H1 (cell line): ENCODE data around the gene NCAPG. TPM values are rescaled to one million over a fixed set of nuclear protein-coding genes. Genes with fewer than 3 reads are reported as not detected.

Source experiments
- CTCF ChIA-PET: fragments of 300-600 bp; sonication (Branson Sonifier 250); formaldehyde crosslinking; loops from one replicate; lab custom pipeline; 2021; ENCODE audit not compliant: partially characterized antibody; lab: Charles Lee
- POLR2A ChIA-PET: fragments of 300-600 bp; sonication (Branson Sonifier 250); formaldehyde crosslinking; loops from one replicate; lab custom pipeline; 2021; ENCODE audit warnings: inconsistent platforms; ENCODE audit not compliant: partially characterized antibody; lab: Charles Lee
- DNase-seq, 2 experiments: peaks; one replicate each; pipeline versions ENCODE4 v3.0.0 to v3.0.0-alpha.2; 2010 to 2022; ENCODE audit warnings: low spot score in 2 of 2, low read depth in 1 of 2, mixed read lengths in 1 of 2
- FAIRE-seq: peaks from 2 replicates; lab custom pipeline; 2011; peaks lifted over from hg19 to GRCh38; lab: Jason Lieb, UNC
- H2AFZ ChIP-seq: 2 replicates; pipeline ENCODE4 v1.8.1; 2012; ENCODE audit warnings: low read length, inconsistent platforms
- H2AK5ac ChIP-seq: 2 replicates; pipeline ENCODE4 v1.6.1; 2013; ENCODE audit warnings: low read depth, low read length
- H2BK120ac ChIP-seq: replicated peaks from 2 replicates; pipeline ENCODE3; 2013; ENCODE audit warnings: low read depth, low read length, inconsistent platforms
- H2BK12ac ChIP-seq: 2 replicates; pipeline ENCODE4 v1.6.1; 2013; ENCODE audit warnings: low read depth, low read length
- H2BK15ac ChIP-seq: 2 replicates; pipeline ENCODE4 v1.6.1; 2013; ENCODE audit warnings: low read length
- H2BK20ac ChIP-seq: 2 replicates; pipeline ENCODE4 v1.6.1; 2013; ENCODE audit warnings: low read length
- H2BK5ac ChIP-seq: 2 replicates; pipeline ENCODE4 v1.6.1; 2013; ENCODE audit warnings: low read depth, low read length
- H3K14ac ChIP-seq: 2 replicates; pipeline ENCODE4 v1.6.1; 2013; ENCODE audit warnings: inconsistent platforms; ENCODE audit not compliant: insufficient read length
- H3K18ac ChIP-seq: 2 replicates; pipeline ENCODE4 v1.6.1; 2013; ENCODE audit warnings: low read length; ENCODE audit errors: extremely low read depth
- H3K23ac ChIP-seq: 2 replicates; pipeline ENCODE4 v1.6.1; 2013; ENCODE audit warnings: inconsistent platforms; ENCODE audit not compliant: insufficient read length
- H3K23me2 ChIP-seq: 2 replicates; pipeline ENCODE4 v1.6.1; 2013; ENCODE audit warnings: low read depth, low read length
- H3K27ac ChIP-seq: 2 replicates; pipeline ENCODE4 v1.6.1; 2011; ENCODE audit warnings: low read depth, low read length, inconsistent platforms
- H3K27me3 ChIP-seq, 4 experiments: replicated peaks in 1 of 4; 1 replicate in 1 of 4; 2 replicates in 3 of 4; pipeline versions ENCODE4 v1.6.1 to v1.8.1; 2011 to 2013; ENCODE audit warnings: low read length in 3 of 4, mild to moderate bottlenecking in 3 of 4, inconsistent platforms in 2 of 4, mixed read lengths in 2 of 4, moderate library complexity in 1 of 4; ENCODE audit not compliant: control insufficient read depth in 3 of 4, insufficient read depth in 3 of 4; ENCODE audit errors: extremely low read depth in 1 of 4
- H3K36me3 ChIP-seq, 4 experiments: 2 replicates each; pipeline versions ENCODE4 v1.6.1 to v1.8.1; 2011 to 2013; ENCODE audit warnings: mild to moderate bottlenecking in 4 of 4, low read length in 3 of 4, moderate library complexity in 2 of 4, control low read depth in 1 of 4, inconsistent platforms in 1 of 4; ENCODE audit not compliant: insufficient read depth in 4 of 4, control insufficient read depth in 2 of 4
- H3K4ac ChIP-seq: replicated peaks from 2 replicates; pipeline ENCODE3; 2013; ENCODE audit warnings: low read length, low read depth, mixed read lengths, inconsistent platforms; ENCODE audit not compliant: insufficient read length
- H3K4me1 ChIP-seq, 4 experiments: replicated peaks in 1 of 4; 1 replicate in 1 of 4; 2 replicates in 3 of 4; pipeline versions ENCODE4 v1.6.1 to v1.8.1; 2011 to 2013; ENCODE audit warnings: low read length in 3 of 4, inconsistent platforms in 2 of 4, mixed read lengths in 1 of 4; ENCODE audit not compliant: insufficient read depth in 4 of 4, control insufficient read depth in 3 of 4
- H3K4me2 ChIP-seq, 2 experiments: 2 replicates each; pipeline versions ENCODE4 v1.6.1 to v1.8.1; 2011 to 2013; ENCODE audit warnings: low read depth in 2 of 2, low read length in 2 of 2, control low read depth in 1 of 2, inconsistent platforms in 1 of 2, mild to moderate bottlenecking in 1 of 2; ENCODE audit not compliant: insufficient read depth in 1 of 2
- H3K4me3 ChIP-seq, 4 experiments: fragments of 200-600, 300-600 bp in 1 of 4; sonication (generic), shearing (Covaris generic), sonication (Bioruptor Twin) in 1 of 4; 2 replicates each; pipeline versions ENCODE4 v1.5.1 to v1.8.1; 2011 to 2016; ENCODE audit warnings: low read length in 4 of 4, low read depth in 3 of 4, control low read depth in 2 of 4, inconsistent platforms in 2 of 4, mild to moderate bottlenecking in 2 of 4, mixed read lengths in 1 of 4, moderate library complexity in 1 of 4; ENCODE audit not compliant: insufficient read depth in 2 of 4; ENCODE audit errors: extremely low read depth in 1 of 4
- H3K56ac ChIP-seq: replicated peaks from 2 replicates; pipeline ENCODE3; 2013; ENCODE audit warnings: low read depth, mild to moderate bottlenecking, mixed read lengths, low read length, inconsistent platforms; ENCODE audit not compliant: insufficient read length
- H3K79me1 ChIP-seq: 2 replicates; pipeline ENCODE4 v1.6.1; 2013; ENCODE audit warnings: low read depth, low read length, control low read depth
- H3K79me2 ChIP-seq, 2 experiments: 2 replicates each; pipeline versions ENCODE4 v1.6.1 to v1.8.1; 2012 to 2013; ENCODE audit warnings: low read length in 2 of 2, mild to moderate bottlenecking in 2 of 2, inconsistent platforms in 1 of 2; ENCODE audit not compliant: insufficient read depth in 2 of 2, control insufficient read depth in 1 of 2
- H3K9ac ChIP-seq, 4 experiments: replicated peaks in 1 of 4; 1 replicate in 1 of 4; 2 replicates in 3 of 4; pipeline versions ENCODE4 v1.6.1 to v1.8.1; 2011 to 2013; ENCODE audit warnings: low read depth in 3 of 4, low read length in 3 of 4, control low read depth in 2 of 4, mild to moderate bottlenecking in 2 of 4, moderate library complexity in 2 of 4, inconsistent platforms in 1 of 4; ENCODE audit errors: extremely low read depth in 1 of 4
- H3K9me3 ChIP-seq, 2 experiments: 2 replicates each; pipeline versions ENCODE4 v1.6.1 to v1.8.1; 2012 to 2013; ENCODE audit warnings: mild to moderate bottlenecking in 2 of 2, moderate library complexity in 2 of 2, control low read depth in 1 of 2, inconsistent platforms in 1 of 2, low read depth in 1 of 2, low read length in 1 of 2, mixed read lengths in 1 of 2; ENCODE audit not compliant: insufficient read depth in 2 of 2
- H4K20me1 ChIP-seq, 2 experiments: replicated peaks in 1 of 2; 2 replicates each; pipeline versions ENCODE3 to v1.8.1; 2011 to 2013; ENCODE audit warnings: inconsistent platforms in 2 of 2, low read length in 2 of 2, mild to moderate bottlenecking in 1 of 2; ENCODE audit not compliant: insufficient read depth in 2 of 2, control insufficient read depth in 1 of 2
- H4K5ac ChIP-seq: 2 replicates; pipeline ENCODE4 v1.6.1; 2013; ENCODE audit warnings: low read length, low read depth, mixed read lengths, inconsistent platforms; ENCODE audit not compliant: insufficient read length
- H4K8ac ChIP-seq: 2 replicates; pipeline ENCODE4 v1.8.0; 2013; ENCODE audit warnings: mild to moderate bottlenecking, moderate library complexity, low read length, inconsistent platforms; ENCODE audit not compliant: insufficient read depth; ENCODE audit errors: extremely low read depth
- H4K91ac ChIP-seq: replicated peaks from 2 replicates; pipeline ENCODE3; 2013; ENCODE audit warnings: low read length, mixed read lengths, inconsistent platforms; ENCODE audit not compliant: insufficient read length
- CBX5 ChIP-seq: fragments of 300-800, 300-1000 bp; sonication (generic); IDR thresholded peaks from 2 replicates; pipeline ENCODE4 v1.7.1; 2016; ENCODE audit warnings: antibody characterized with exemption, low read length, low read depth
- CTBP2 ChIP-seq: IDR thresholded peaks from 2 replicates; pipeline ENCODE4 v1.7.0; 2011; ENCODE audit warnings: borderline replicate concordance, mild to moderate bottlenecking, moderate library complexity, mixed read lengths, low read length; ENCODE audit not compliant: insufficient read depth, insufficient read length
- HDAC2 ChIP-seq, 2 experiments: fragments of 300-600 bp in 1 of 2; sonication (generic) in 1 of 2; IDR thresholded peaks; 2 replicates each; pipeline ENCODE4 v1.6.1; 2011 to 2012; ENCODE audit warnings: low read depth in 2 of 2, low read length in 2 of 2, mild to moderate bottlenecking in 2 of 2, moderate library complexity in 2 of 2, borderline replicate concordance in 1 of 2, inconsistent platforms in 1 of 2
- HDAC6 ChIP-seq: IDR thresholded peaks from one replicate; pipeline ENCODE4 v1.7.1; 2012; ENCODE audit warnings: low read depth, mild to moderate bottlenecking, inconsistent platforms, low read length, moderate library complexity
- MAFK ChIP-seq: IDR thresholded peaks from 2 replicates; pipeline ENCODE4 v1.6.1; 2012; ENCODE audit warnings: low read depth, mild to moderate bottlenecking, improper control_type of control experiment, low read length
- SIX5 ChIP-seq: IDR thresholded peaks from 2 replicates; pipeline ENCODE4 v1.6.1; 2011; ENCODE audit warnings: mild to moderate bottlenecking, low read depth, low read length
- whole genome bisulfite sequencing, 2 experiments: shearing (Covaris generic) in 1 of 2; methylation state at CpG; one replicate each; pipeline versions ENCODE4 v1.1.6 to v1.1.7; 2013 to 2015; ENCODE audit warnings: low lambda C conversion rate in 2 of 2, mixed read lengths in 2 of 2, inconsistent platforms in 1 of 2, low coverage in 1 of 2, missing lambda C conversion rate in 1 of 2; ENCODE audit not compliant: insufficient replicate concordance in 2 of 2, insufficient coverage in 1 of 2, insufficient read length in 1 of 2; ENCODE audit errors: extremely low coverage in 1 of 2, missing lambda C conversion rate in 1 of 2; 5-methylcytosine and 5-hydroxymethylcytosine counted together
- polyA plus RNA-seq, 7 experiments: library from polyadenylated mRNA; depleted of rRNA in 3 of 7; stranded (reverse) in 5 of 7; unstranded in 2 of 7; fragments of >200 nt in 5 of 7; fragments of 200-250 nt in 2 of 7; gene quantifications; 1 replicate in 5 of 7; 2 replicates in 1 of 7; 4 replicates in 1 of 7; pipeline versions ENCODE4 v1.2.1 to v1.2.3, GENCODE V29; 2011 to 2013; ENCODE audit warnings: missing spikeins in 2 of 7, mixed read lengths in 2 of 7
- total RNA-seq: library from RNA; stranded (reverse); fragmentation: NEBNext Ultra II Directional; extraction: Animal tissue kit (Norgen Biotek cat#: 25700); gene quantifications from 2 replicates; pipeline ENCODE4 v1.2.1, GENCODE V29; 2021

NCAPG gene
- total and polyA plus RNA-seq, 2 of the 8 experiments (the other 6 are each of a cell fraction or from before 2014, with no cell fraction given), result 12.9 to 52.3 TPM

DNA sequence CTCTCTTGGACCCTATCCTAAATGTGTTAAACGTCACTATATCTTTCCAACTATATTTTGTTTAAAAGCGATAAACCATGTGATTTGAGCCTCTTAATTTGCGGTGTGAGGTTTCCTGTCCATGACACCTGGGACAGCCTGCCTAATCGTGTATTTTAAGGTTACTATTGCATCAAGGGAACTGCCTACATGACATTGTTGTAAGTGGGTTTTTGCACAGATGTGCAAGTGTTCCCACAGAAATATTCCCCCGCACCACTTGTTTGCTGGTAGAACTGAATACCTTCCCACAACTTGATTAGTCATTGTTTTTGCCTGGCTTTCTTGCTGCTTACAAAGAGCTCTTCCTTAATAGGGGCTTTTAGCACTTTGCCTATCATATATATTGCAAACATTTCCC is 24.2 kb upstream of the NCAPG start:
- H4K8ac ChIP-seq, result no peak overlapping the region
- H2BK12ac ChIP-seq, result no peak overlapping the region
- TF ChIP-seq MAFK (no peak), HDAC6 (no peak), HDAC2 (IDR thresholded peaks at IDR 0.05; ENCODE audit: borderline replicate concordance in 1 of 2, low read depth in 2 of 2, low read length in 2 of 2) (no peak), SIX5 (no peak), CBX5 (no peak), CTBP2 (no peak)
- H3K27me3 ChIP-seq, result peaks cover 4 to 14% (median 12%) of the 10 kb centered on the region in 4 experiments
- no peak overlapping the region for H2AFZ ChIP-seq
- H2BK5ac ChIP-seq, result no peak overlapping the region
- no peak overlapping the region for H3K27ac ChIP-seq
- H2BK20ac ChIP-seq, result no peak overlapping the region
- H3K4me2 ChIP-seq, result no peak overlapping the region
- no peak overlapping the region for H3K18ac ChIP-seq
- no peak overlapping the region for H3K56ac ChIP-seq
- H3K79me1 ChIP-seq, result no peaks in the 10 kb centered on the region
- H2BK120ac ChIP-seq, result no peak overlapping the region
- H3K79me2 ChIP-seq, result no peaks in the 10 kb centered on the region
- H3K23me2 ChIP-seq, result peaks cover 6% of the 10 kb centered on the region; the same call in 1 of the 2 replicates
- H4K20me1 ChIP-seq, result peaks cover 0 to 1% of the 10 kb centered on the region in 2 experiments
- H4K91ac ChIP-seq, result no peak overlapping the region
- ChIA-PET CTCF (interaction anchor here (0.5 to 1.4 kb wide), 4 partner anchors 9 to 1022 kb away, joined by 3 to 5 read pairs (median 3); no protein-coding TSS in a partner anchor), POLR2A (no interaction called here)
- no peak overlapping the region for H3K9ac ChIP-seq
- no peak overlapping the region for H4K5ac ChIP-seq
- no peak overlapping the region for H2AK5ac ChIP-seq
- no peak overlapping the region for H3K4me3 ChIP-seq
- no peaks in the 10 kb centered on the region for H3K9me3 ChIP-seq
- no peak overlapping the region for H2BK15ac ChIP-seq
- no peak overlapping the region for H3K14ac ChIP-seq
- DNase-seq, result no peak
- FAIRE-seq, result no peak
- WGBS, 2 experiments, result 90% methylated on average over 5 of the region's 5 CpGs; no CpG with 5 or more reads in 1 of the 2 experiments
- no peaks in the 10 kb centered on the region for H3K36me3 ChIP-seq
- H3K4ac ChIP-seq, result no peak overlapping the region
- H3K23ac ChIP-seq, result no peak overlapping the region
- peaks cover 0 to 2% (median 0%) of the 10 kb centered on the region in 4 experiments; a peak in 3 of 7 replicates for H3K4me1 ChIP-seq
